Posterior vena cava (tissue), 2 donors: Measurements from ENCODE around the gene PLOD3. TPM values are rescaled to one million over a fixed set of nuclear protein-coding genes. Genes with fewer than 3 reads are reported as not detected.
A peak's percentile ranks its signal among the peaks of the same experiment; 100 is the strongest.
"Not testable (repeated sequence)": the region's sequence is repeated elsewhere in the genome, so short reads cannot be mapped to it uniquely, and the experiment has no call there.

Experiments
- DNase-seq: peaks from one replicate; pipeline ENCODE4 v3.0.0-alpha.2; 2020; ENCODE audit warnings: low spot score
- intact Hi-C, 2 donors: fragments of 100-400 bp; cut with DNase I; formaldehyde crosslinking; loops; one replicate each; pipeline versions ENCODE4 v1.14.1 to v1.14.2; 2022 to 2023
- long read RNA-seq, 2 donors: library from polyadenylated mRNA; unstranded; transcript quantifications; one replicate each; pipeline ENCODE4 v2.0.0, GENCODE V29; 2020 to 2021
- total RNA-seq, 2 donors: library from RNA; stranded (reverse); fragmentation: NEBNext Ultra II Directional; extraction: Animal tissue kit (Norgen Biotek cat#: 25700); gene quantifications; one replicate each; pipeline ENCODE4 v1.2.1, GENCODE V29; 2021
- donor health status: DM: yes; HTN: yes; CAD: no.
- donor health status: DM: yes; HTN: yes; CAD: no.

Gene PLOD3, protein sequence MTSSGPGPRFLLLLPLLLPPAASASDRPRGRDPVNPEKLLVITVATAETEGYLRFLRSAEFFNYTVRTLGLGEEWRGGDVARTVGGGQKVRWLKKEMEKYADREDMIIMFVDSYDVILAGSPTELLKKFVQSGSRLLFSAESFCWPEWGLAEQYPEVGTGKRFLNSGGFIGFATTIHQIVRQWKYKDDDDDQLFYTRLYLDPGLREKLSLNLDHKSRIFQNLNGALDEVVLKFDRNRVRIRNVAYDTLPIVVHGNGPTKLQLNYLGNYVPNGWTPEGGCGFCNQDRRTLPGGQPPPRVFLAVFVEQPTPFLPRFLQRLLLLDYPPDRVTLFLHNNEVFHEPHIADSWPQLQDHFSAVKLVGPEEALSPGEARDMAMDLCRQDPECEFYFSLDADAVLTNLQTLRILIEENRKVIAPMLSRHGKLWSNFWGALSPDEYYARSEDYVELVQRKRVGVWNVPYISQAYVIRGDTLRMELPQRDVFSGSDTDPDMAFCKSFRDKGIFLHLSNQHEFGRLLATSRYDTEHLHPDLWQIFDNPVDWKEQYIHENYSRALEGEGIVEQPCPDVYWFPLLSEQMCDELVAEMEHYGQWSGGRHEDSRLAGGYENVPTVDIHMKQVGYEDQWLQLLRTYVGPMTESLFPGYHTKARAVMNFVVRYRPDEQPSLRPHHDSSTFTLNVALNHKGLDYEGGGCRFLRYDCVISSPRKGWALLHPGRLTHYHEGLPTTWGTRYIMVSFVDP
- 10 to 100 TPM; 59.6 to 64.3 TPM for total RNA-seq
- long read RNA-seq, donor 1, transcript PLOD3-201 (19 exons, 2,920 nt): major isoform, 8 of 24 reads
- long read RNA-seq, donor 1, partial matches to known transcripts: 15 of 24 reads
- long read RNA-seq, donor 1, other reads (novel, unspliced or antisense): 1 of 24 reads
- long read RNA-seq, donor 2, transcript PLOD3-201 (19 exons, 2,920 nt): major isoform, 29 of 82 reads
- long read RNA-seq, donor 2, partial matches to known transcripts: 49 of 82 reads
- long read RNA-seq, donor 2, other reads (novel, unspliced or antisense): 4 of 82 reads

DNA sequence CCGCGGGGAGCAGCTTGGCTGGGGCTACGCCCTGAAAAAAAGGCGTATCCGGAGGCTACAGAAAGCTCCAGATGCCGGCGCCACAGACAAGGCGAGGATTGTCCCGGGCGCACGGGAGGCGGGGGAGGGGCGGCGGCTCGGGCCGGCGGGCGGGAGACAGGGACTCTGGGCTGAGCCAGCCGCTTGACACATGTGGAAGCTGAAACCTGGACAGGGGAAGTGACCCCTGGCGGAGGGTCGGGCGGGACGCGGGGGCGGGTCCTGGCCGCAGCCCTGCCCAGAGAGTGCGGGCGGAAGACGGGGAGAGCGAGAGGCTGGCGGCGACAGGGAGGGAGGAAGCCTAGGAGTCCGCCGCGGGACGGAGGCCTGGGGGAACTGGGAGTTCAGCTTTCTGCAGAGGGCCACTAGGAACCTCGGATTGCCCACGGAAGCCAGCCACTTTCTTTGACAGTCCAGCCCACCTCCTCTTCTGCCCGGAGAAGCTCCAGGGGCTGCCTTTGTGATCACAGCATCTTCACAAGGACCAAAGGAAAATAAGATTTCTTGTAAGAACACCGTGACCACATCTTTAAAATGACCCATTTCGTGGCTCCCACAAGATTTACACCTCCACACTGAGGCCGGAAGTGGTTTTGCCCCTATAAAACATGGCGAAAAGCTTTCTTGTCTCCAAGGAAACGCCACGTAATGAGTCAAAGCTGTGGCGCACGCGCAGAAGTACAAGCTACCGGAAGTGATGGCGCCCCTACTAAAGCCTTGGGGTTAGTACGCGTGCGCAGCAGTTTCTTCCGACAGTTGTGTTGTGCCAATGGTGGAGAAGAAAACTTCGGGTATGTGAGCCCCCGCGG is at the start of gene PLOD3, which contains the start of gene ZNHIT1:
Gene PLOD3, minus strand, starts transcription at position 194 of the 848 bp plus-strand sequence. CDS start 307 bp downstream, outside the sequence.
Gene ZNHIT1, plus strand, starts transcription at position 778 of the 848 bp plus-strand sequence. Its CDS starts 31 bp downstream, at position 809.
- intact Hi-C loops: no loop called here
- peak; percentile 99 for DNase-seq

DNA sequence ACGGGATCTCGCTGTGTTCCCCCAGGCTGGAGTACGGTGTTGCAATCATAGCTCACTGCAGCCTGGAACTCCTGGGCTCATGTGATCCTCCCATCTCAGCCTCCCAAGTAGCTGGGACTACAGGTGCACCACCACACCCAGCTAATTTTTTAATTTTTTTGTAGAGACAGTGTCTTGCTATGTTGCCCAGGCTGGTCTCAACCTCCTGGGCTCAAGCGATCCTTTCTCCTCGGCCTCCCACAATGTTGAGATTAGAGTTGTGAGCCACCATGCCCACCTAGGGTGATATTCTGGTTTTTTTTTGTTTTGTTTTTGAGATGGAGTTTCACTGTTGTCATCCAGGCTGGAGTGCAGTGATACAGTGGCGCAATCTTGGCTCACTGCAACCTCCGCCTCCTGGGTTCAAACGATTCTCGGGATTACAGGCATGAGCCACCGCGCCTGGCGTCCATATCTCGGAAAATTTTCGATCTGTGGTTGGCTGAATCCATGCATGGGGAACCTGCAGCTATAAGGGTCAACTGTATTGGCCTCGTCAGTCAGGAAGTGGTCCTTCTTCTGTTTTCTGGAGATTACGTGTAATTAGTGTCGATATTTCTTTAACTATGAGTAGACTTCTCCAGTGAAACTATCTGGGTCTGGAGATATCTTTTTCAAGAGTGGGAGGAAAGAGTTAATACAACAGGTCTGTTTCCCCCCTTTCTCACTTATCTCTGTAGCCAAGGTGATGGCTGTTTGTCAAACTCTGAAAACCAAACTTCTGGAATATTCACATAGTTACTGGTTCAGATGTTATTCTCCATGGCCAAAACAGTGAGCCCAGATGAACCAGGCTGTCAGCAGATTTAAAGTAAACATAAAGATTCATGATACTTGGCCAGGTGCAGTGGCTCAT is 48.5 kb upstream of the PLOD3 start:
- intact Hi-C loops: no loop called here
- DNase-seq: no peak

DNA sequence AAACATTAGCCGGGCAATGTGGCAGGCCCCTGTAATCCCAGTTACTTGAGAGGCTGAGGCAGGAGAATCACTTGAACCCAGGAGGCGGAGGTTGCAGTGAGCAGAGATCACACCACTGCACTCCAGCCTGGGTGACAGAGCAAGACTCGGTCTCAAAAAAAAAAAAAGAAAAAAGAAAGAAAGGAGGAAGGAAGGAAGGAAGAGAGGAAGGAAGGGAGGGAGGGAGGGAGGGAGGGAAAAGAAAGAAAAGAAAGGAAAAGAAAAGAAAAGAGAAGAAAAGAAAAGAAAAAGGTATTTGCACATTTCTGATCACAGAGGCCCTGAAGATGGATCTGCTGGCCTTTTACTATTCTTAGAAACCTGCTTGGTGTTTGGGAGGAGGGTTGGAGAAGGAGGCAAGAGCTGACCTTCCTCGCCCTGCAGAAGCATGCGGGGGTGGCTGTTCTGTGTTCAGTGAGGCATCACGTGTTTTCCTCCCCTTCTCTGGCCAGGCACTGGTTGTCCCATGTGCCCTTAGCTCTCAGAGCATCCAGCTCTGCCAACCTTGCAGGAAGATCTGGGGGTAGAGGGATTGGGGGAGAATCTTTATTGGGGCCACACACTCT is 46.8 kb upstream of the PLOD3 start:
- intact Hi-C loops, DNase-seq: not testable (repeated sequence)

DNA sequence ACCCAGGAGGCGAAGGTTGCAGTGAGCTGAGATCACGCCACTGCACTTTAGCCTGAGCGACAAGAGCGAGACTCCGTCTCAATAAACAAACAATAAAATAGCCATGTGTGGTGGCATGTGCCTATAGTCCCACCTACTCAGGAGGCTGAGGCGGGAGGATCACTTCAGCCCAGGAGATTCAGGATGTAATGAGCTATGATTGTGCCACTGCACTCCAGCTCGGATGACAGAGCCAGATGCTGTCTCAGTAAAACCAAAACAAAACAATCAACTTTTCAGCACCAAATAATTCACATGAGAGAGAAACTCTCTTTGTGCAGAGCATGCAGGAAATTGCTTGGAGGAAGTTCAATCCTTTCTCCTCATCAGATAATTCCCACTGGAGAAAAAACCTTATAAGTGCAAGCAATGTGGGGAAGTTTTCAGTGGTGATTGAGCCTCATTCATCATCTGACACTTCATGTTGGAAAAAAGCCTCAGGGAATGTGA is 40.9 kb upstream of the PLOD3 start:
- intact Hi-C loops: no loop called here
- DNase-seq: no peak

DNA sequence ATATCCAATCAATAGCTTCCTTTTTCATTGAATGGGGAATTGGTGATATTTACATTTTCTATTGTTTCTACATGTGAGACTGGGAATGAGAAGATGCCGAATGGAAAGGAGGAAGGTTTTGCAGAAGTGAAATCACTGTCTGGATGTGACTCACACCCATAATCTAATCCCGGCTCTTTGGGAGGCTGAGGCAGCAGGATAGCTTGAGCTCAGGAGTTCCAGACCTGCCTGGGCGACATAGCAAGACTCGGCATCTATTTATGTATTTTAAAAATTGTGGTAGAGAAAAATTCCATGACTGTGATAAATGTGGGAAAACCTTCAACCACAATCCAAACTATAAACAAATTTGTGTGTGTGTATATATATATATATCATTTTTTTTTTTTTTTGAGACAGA is 38.4 kb upstream of the PLOD3 start:
- intact Hi-C loops: no loop called here
- DNase-seq: no peak

DNA sequence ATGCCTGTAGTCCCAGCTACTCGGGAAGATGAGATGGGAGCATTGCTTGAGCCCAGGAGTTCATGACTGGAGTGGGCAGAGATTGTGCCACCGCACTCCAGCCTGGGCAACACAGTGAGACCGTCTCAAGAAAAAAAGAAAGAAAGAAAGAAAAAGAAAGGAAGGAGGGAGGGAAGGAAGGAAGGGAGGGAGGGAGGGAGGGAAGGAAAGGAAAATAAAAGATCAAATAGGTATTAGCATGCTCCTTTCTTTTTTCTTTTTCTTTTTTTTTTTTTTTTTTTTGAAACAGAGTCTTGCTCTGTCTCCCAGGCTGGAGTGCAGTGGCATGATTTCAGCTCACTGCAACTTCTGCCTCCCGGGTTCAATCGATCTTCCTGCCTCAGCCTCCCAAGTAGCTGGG is 35.8 kb upstream of the PLOD3 start:
- DNase-seq, intact Hi-C loops: not testable (repeated sequence)

DNA sequence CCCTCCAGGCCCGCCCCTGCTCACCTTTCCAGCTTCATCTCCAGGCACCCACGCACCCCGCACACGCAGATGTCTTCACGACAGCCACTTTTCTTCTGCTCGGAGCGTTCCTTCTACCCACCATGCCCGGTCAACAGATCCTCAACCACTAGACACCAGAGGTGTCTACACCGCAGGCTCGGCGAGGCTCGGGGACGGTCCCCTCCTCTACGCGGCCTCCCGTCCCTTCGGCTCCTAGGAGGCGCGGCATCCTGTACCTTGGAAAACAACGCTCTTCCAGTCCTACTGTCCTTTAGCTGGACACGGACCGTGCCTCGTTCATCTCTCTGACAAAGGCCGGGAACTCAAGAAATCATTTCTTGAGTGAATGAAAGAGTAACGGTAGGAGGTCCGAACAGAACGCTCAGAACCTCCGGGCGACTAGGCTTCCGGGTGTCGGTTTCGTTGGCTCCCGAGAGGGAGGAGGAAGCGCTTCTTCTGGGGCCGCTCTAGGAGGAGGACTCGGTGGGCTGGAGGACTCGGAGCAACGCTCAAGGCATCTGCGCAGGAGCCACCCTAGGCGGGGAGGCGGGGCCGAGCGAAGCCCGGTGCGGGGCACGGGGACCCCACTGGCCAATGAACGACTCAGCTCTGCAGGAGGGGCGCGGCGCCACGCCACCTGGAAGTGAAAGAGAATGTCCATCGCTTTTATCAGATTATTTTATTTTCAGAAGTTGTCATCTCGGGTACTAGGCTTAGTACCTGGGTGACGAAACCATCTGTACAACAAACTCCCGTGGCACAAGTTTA is 34.7 kb upstream of the PLOD3 start:
- intact Hi-C loops: loop anchor here in 1 of 2 donors (2.0 kb wide), 1 partner anchor 31 kb away; no protein-coding TSS in a partner anchor
- peak; percentile 99 for DNase-seq

DNA sequence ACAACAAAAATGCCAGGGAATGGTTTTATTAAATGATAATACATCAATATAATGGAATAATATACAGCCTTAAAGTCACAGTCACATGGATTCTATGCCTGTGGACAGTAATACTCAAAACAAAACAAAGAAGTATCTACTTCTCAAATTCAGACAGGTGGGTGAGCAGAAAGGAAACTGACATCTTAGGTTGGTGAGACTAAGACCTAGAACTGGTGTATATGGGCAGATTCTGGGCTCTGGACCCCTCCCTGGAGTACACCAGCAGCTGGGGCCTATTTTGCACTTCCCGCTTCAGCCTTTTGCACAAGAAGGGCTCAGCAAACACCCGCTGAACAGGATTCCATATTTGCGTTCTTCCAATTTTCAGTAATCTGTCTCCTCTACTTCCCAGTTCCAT is 32.9 kb upstream of the PLOD3 start:
- DNase-seq: no peak
- intact Hi-C loops: loop anchor here in 1 of 2 donors (2.0 kb wide), 1 partner anchor 30 kb away; no protein-coding TSS in a partner anchor

DNA sequence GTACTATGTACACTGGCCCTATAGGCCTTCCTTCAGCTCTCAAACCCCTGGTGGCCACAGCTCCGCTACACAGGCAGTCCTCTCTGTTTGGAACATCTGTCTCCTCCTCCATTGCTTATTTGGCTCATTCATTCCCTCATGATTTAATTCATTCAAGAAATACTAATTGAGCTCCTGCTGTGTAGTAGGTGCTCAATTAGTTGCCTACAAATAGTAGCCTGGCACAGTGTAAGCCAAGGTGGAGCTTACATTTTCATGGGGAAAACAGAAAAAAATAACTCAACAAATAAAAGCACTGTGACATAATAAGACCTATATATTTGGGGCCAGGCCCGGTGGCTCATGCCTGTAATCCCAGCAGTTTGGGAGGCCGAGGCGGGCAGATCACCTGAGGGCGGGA is 30.9 kb upstream of the PLOD3 start:
- DNase-seq: no peak
- intact Hi-C loops: no loop called here

DNA sequence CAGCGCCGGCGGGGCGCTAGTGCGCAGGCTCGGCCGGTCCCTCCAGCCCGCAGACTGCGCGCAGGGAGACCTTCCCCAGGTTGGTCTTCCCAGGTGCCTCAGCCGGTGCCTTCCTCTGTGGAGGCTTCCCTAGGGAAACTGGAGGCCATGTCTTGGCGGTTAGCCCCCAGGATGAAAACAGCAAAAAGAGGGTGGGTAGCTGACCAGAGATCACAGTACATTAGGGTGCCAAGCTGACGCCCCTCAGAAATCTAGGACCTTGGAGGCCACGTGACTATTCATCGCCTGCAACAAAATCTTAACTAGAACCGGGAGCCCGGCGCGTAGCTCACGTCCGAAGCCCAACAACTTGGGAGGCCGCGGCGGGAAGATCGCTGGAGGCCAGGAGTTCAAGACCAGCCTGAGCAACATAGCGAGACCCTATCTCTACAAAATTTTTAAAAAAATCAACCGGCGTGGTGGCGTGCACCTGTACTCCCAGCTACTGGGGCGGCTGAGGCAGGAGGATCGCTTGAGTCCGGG is 27.8 kb upstream of the PLOD3 start:
- DNase-seq: no peak
- intact Hi-C loops: no loop called here

DNA sequence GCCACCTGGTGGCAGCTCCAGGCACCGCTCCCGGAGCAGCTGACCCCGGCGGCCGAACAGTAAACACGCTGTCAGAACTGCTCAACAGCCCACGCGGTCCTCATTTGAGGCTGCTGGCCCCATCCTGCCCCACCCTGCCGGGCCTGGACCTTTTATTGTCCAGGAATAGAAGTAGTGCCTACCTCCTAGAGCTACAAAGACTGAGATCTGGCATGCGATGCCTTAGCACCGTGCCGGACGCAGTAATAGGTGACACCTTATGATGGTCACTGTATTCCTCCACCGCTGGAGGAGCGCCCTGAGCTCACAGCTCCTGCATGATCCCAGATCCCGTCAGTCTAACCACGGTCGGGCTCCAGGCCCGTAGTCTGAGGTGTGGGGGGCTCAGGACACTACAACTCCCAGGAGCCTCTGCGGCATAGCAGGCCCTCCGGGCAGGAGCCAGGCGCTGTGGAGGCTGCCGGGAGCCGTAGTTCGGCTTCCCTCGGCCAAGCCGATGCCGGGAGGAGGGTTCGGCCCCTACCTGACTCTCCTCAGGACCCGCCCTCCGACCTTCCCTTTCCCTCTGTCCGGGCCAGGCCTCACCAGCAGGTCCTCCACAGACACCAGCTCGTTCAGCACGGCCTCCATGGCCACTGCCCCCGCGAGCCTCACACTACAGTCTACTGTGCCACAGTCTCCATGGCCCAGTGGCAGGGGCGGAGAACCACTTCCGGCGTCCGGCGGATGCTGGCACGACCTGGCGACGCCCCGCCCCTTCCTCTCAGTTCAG is 27.2 kb upstream of the PLOD3 start, which contains the start of gene FIS1:
Gene FIS1, minus strand, starts transcription at position 707 of the 772 bp plus-strand sequence. Its CDS starts 77 bp downstream, at position 630.
- intact Hi-C loops: no loop called here
- DNase-seq: peak; percentile 98

DNA sequence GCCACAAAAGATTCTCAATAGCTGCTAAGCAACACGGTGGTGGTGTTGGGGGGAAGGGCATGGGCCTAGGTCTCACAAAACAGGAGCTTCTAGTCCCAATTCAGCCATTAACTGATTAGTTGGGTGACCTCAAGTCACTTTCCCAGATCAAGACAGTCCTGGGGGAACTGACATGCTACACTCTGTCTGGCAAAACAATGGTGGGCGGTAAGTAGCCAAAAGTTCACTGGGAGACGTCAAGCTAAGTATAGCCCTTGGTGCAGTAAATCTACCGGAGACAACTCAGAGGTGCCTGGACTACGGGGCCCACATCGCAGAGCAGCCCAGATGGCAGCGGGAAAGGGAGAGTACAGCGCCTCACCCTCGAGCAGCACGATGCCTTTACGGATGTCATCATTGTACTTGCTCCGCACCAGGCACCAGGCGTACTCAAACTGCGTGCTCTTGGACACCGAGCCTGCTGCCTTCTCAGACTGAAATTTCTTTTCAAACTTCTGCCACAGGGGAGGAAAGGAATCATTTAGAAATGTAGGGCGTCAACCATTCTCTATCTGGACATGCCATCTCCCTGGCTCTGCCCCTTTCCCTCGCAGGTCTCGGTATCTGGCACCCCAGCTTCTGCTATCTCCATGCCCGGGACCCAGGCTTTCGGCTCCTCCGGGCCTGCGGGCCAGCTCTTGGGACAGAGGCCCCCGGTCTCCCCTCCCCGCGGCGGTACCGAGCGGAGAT is 26.4 kb upstream of the PLOD3 start:
- no peak for DNase-seq
- intact Hi-C loops: no loop called here

DNA sequence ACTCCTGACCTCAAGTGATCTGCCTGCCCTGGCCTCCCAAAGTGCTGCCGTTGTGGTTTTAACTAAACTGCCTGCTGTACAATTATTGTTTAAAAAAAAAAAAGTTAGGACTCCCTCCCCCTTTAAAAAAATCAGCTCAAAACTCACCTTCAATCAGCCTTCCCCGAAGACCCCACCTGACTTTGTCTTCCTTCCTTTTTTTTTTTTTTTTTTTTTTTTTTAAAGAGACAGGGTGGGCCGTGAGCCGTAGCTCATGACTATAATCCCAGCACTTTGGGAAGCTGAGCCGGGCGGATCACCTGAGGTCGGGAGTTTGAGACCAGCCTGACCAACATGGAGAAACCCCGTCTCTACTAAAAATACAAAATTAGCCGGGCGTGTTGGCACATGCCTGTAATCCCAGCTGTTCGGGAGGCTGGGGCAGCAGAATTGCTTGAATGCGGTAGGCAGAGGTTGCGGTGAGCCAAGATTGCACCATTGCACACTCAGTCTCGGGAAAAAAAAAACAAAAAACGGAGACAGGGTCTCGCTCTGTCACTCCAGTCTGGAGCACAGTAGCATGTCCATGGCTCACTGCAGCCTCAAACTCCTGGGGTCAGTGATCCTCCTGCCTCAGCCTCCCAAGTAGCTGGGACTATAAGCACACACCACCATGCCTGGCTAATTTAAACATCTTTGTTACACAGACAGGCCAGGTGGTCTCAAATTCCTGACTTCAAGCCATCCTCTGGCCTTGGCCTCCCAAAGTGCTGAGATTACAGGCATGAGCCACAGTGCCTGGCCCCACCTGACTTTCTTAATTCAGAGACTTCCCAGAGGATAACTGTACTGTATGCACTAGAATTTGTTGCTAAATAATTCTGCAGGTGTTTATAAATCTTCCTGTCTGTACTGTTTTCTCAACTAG is 24.3 kb upstream of the PLOD3 start:
- intact Hi-C loops: no loop called here
- DNase-seq: no peak

DNA sequence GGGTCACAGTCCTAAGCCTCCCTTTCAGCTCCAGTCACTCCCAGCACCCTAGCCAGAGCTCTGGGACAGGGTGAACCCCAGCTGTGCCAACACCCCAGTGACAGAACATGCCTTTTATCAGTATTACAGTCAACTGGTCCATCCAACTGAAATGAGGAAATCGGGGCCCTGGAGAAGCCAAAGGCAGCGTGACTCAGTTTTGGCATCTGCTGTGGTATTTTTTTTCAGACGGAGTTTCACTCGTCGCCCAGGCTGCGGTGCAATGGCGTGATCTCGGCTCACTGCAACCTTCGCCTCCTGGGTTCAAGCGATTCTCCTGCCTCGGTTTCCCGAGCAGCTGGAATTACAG is 23.6 kb upstream of the PLOD3 start:
- intact Hi-C loops: no loop called here
- no peak for DNase-seq
